NCI-H526 (cell line): Measurements from ENCODE around the gene EVI5.
"Not testable (repeated sequence)": the region's sequence is repeated elsewhere in the genome, so short reads cannot be mapped to it uniquely, and the experiment has no call there.

Source experiments
- DNase-seq, 2 experiments: peaks; one replicate each; lab custom pipeline; 2025; lab: John Stamatoyannopoulos, UW

Gene EVI5

DNA sequence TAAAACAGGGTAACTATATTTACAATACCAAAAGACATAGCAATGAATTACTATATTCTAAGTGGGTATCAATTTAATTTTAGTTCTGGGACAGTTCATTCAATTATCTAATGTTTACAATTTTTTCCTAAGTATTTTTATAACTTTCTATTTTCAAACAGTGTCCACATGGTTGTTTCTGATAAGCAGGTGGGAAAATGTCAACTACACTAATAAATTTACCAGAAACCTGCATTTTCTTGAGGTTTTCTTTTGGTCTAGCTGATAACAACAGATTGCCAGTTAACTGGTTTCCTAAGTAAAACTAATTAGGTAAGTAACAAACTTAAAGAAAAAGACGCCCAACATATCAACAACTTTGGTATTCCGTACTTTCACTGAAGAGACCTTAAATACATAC is 213.3 kb downstream of the EVI5 start:
- no peak for DNase-seq

DNA sequence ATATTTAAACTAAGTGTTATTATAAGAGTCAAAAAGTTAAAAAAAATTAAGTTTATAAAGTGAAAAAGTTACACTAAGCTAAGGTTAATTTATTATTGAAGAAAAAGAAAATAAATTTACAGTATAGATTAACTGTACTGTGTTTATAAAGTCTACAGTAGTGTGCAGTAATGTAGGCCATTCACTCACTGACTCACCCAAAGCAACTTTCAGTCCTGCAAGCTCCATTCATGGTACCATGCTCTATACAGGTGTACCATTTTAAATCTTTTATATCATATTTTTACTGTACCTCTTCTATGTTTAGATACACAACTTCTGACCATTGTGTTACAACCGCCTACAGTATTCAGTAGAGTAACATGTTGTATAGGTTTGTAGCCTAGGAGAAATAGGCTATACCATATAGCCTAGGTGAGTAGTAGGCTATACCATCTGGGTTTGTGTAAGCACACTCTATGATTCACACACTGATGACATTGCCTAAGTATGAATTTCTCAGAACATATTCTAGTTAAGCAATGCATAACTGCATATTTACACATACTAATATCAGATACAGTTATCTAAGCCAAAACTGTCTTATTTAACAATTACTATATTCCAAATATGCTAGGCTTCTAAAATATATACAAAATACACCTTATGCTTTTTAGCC is 217.6 kb downstream of the EVI5 start:
- DNase-seq: no peak

DNA sequence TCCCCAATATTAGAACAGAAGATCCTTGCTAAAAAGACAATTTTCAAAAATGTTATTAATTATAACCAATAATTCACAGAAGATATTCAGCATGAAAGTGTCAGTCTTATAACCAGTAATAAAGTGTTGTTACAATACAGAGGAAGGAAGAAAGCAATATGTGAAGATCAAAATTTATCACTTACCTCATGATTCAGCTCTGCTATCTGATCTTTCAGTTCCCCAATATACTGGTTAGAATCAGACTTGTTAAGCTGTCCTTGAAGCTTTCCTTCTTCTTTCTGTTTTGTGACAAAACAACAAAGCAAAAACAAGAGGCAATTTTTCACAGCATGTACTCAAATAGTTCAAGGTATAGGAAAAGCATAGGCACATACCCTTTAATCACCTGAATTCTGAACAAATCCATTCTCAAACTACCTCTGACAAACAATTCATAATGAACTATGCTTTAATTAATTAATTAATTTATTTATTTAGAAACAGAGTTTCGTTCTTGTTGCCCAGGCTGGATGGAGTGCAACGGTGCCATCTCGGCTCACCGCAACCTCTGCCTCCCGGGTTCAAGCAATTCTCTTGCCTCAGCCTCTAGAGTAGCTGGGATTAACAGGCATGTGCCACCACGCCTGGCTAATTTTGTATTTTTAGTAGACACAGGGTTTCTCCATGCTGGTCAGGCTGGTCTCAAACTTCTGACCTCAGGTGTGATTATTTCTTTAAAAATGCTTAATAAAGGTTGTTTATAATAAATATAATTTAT is 221.3 kb downstream of the EVI5 start:
- no peak for DNase-seq

DNA sequence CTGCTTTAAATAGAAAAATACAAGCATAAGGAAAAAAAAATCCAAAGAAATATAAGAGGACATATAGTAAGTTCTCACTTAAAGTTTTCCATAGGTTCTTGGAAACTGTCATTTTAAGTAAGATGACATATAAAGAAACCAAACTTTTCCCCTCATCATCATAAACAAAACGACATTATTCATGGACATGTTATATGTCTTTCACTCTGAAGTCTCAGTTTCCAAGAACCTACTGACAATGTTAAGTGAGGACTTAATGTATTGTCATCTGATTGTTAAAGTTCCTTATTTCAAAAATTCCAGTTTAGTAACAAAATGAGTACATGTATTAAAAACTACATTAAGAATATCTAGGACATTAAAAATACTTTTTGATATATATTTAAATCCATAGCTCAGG is 228.6 kb downstream of the EVI5 start:
- no peak for DNase-seq

DNA sequence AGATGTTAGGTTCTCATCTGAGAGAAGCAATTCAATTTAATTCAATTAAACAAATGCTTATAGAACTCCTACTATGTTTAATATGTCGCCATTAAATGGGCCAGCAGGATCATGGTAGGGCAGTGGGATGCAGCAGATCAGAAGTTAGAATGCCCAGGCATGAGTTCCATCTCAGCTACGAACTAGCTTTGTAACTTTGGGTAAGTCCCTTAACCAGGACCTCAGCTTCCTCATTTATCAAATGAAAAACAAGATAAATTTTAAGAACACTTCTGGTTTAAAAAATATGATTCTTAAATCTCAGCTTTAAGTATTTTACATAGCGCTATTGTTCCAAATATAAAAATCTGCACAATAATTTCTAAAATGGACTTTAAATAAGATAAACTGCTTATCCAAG is 230.7 kb downstream of the EVI5 start:
- DNase-seq: no peak

DNA sequence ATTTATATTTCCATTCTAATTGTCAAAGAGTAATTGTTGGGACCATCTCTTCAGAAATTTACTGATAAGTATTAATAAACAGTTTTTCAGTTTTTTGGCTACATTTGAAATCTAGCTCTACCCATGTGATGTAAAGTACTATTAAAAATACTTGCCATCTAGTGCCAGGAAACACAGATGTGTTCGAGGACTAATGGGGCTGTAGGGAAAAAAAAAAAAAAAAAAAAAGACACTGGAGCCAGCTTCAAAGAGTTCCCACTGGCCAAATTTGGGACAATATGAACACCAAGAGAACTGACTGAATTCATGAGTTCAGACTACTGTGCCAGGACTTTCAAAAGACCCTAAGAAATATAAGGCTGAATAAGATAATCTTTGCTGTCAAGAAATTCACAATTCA is 233.0 kb downstream of the EVI5 start:
- no peak for DNase-seq

DNA sequence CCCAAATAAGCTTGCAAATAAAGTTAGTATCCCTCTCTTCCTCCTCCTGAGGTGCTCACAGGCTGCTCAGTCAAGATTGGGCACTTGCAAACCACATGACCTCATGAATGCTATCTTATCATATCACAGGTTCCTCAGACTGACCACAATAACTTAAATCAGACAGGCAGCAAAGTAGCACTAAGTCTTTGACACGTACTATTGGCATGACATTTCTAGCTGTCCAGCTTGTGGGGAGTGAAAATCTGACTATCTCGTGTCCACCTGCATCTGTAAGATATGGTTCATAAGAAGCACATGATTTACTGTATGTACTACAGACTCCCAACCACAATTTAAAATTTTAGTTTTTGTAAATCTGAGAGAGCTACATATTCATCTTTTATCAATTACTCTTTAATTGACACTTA is 240.1 kb downstream of the EVI5 start:
- DNase-seq: no peak

DNA sequence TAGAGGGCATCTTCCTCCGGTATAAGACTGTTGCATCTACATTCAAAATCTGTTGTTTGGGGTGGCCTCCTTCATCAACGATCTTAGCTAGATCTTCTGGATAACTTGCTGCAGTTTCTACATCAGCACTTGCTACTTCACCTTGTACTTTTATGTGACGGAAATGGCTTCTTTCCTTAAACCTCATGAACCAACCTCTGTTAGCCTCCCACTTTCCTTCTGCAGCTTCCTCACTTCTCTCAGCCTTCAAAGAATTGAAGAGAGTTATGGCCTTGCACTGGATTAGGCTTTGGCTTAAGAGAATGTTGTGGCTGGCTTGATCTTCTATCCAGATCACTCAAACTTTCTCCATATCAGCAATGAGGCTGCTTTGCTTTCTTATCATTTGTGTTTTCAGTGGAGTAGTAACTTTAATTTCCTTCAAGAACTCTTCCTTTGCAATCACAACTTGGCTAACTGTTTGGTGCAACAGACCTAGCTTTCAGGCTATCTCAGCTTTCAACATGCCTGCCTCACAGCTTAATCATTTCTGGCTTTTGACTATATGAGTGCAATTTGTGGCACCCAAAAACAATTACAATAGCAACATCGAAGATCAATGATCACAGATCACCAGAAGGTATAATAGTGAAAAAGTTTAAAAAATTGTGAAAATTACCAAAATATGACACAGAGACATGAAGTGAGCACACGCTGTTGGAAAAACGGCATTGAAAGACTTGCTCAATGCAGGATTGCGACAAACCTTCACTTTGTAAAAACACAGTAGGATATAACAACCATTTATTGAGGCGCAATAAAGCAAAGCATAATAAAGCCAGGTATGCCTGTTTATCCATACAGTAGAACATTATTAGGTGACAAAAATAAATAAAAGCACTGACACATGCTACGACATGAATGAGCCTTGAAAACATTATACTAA is 241.5 kb downstream of the EVI5 start:
- no peak for DNase-seq

DNA sequence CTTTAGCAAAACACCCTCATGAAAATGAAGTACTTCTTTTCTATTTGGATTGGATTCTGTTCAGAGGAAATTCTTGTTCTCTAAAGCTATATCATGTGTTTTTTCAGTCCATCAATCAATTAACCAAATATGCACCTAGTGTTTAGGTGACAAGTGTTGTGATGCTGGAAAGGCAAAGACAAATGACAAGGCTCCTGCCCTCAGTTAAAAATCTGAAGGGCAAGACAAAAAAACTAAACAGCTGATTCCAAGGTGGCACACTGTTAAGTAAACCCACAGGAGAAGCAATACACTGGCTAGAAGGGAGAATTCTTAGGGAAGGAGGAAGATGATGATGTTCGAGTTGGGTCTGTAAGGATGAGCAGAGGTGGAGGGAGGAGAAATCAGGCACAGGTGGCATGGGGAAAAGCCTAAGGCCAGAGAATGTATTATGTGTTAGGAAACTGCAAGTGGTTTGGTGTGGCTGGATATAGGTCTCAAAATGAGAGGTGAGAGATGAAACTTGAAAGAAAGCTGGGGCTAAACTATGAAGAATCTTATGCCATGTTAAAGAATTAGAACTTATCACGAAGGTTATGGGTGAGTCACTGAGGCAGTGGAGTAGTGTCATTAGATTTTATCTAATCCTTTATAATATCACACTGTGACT is 246.4 kb downstream of the EVI5 start:
- DNase-seq: no peak

DNA sequence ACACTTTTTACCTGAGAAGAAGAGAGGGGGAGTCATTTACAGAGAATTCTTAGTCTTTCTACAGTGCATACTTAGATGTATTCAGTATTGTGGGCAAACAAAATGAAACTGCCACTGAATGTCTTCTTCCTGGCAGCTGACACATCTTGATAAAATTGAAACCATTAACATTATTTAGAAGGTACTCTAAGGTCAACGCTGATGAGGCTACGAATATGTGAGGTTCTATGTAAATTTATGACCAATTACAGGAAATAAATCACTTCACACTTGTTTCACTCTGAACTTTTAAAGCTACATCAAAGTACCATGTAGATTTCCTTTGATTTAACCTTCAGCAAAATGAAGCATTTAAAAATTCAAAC is 246.9 kb downstream of the EVI5 start:
- no peak for DNase-seq

DNA sequence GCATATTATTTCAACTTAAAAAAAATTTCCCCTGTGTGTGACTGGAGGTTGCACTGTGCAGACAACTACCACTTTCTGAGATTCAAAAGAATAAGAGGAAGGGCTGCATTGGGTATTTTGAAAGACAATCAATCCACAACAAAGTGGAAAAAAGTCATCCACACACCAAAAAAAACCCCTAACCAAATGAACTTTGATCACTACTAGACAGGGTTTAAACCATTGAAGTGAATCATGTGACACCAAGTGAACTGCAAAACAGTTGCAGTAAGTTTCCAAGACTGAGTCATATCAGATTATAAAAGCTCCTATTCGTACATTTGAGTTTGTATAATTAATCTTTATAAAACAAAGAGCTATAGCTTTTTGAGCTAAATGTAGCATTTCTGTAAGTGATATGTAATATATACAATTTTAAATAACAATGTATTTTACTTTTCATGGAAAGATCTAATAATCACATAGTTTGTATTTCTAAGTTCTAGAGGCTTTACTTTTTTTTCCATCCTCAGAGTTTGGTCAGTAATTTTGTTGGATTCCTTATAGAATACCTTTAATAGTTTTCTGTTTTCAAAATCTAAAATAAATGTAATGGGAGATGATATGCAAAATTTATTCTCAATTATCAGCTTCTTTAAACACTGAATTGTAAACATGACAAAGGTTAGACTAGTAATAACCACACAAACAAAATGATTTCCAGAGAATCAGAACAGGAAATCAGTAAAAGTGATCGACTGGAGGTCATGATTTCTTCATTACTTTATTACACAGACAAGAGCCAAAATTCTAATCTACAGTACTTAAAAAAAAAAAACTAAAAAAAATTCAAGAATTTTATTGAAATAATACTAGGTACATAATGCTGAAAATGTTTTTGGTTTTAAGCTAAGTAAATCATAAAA is 247.7 kb downstream of the EVI5 start:
- DNase-seq: no peak

DNA sequence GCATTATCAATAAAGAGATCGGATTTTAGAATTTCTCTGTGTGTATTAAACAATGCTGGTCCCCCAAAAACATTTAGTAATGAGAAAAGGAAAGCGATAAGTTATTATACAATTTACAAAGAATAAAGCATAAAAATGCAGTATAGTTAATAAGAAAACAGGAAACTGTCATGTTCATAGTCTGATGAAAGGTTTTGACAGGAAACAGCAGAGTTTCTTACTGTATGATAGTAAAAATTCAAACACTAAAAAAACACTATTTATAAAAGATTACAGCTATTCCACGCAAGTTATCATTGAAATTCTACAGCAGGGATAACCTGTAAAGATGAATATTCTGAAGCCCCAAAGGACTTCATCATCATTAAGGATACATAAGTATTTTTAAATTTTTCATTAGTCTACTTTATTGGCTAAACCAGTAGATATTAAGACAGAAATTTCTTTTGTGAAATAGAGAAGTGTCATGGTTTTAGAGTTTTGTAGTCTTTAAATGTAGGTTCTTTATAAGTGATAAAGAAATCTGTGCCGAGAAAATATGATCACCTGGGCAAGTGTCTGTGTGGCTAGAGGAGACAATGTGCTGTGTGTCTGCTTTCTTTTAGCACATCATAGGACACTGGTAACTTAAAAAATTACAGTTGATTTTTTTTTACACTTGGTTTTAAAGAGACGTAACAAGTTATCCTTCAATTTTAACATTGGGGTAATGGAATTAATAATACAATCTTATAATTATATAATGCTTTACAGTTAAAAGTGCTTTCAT is 248.5 kb downstream of the EVI5 start:
- no peak for DNase-seq

DNA sequence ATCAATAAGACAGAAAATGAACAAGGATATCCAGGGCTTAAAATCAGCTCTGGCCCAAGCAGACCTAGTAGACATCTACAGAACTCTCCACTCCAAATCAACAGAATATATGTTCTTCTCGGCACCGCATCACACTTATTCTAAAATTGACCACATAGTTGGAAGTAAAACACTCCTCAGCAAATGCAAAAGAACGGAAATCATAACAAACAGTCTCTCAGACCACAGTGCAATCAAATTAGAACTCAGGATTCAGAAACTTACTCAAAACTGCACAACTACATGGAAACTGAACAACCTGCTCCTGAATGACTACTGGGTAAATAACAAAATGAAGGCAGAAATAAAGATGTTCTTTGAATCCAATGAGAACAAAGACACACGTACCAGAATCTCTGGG is 252.5 kb downstream of the EVI5 start:
- not testable (repeated sequence) for DNase-seq

DNA sequence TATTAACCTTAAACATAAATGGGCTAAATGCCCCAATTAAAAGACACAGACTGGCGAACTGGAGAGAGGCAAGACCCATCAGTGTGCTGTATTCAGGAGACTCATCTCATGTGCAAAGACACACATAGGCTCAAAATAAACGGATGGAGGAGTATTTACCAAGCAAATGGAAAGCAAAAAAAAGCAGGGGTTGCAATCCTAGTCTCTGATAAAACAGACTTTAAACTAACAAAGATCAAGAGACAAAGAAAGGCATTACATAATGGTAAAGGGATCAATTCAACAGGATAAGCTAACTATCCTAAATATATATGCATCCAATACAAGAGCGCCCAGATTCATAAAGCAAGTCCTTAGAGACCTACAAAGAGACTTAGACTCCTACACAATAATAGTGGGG is 253.0 kb downstream of the EVI5 start:
- DNase-seq: not testable (repeated sequence)

DNA sequence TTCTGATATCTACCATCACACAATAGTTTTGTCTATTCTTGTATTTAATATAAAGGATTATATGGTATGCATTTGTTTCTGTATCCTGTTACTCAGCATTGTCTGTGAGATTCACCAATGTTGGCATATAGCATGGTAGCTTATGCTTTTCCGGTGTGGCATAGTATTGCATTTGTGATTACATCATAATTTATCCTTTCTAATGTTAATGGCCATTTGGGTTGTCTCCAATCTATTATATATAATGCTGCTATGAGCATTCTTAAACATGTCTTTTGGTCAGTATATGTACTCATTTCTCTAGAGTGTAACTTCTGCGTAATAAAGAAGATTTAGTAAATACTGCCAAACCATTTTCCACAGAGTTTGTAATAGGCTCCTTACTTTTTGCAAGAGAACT is 257.2 kb downstream of the EVI5 start:
- DNase-seq: no peak

DNA sequence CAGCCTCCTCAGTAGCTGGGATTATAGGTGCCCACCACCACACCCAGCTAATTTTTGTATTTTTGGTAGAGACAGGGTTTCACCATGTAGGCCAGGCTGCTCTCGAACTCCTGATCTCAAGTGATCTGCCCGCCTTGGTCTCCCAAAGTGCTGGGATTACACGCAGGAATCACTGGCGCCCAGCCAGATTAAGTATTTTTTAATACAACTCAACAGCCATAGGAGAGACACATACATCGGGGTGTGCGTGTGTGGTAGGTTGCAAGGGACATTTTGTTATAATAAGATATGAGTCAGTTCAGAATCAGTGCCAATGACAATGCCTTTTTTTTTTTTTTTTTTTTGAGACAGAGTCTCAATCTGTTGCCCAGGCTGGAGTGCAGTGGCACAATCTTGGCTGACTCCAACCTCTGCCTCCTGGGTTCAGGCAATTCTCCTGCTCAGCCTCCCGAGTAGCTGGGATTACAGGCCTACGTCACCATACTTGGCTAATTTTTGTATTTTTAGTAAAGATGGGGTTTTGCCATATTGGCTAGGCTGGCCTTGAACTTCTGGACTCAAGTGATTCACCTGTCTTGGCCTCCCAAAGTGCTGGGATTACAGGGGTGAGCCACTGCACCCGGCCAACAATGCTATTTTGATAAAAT is 259.8 kb downstream of the EVI5 start:
- not testable (repeated sequence) for DNase-seq

DNA sequence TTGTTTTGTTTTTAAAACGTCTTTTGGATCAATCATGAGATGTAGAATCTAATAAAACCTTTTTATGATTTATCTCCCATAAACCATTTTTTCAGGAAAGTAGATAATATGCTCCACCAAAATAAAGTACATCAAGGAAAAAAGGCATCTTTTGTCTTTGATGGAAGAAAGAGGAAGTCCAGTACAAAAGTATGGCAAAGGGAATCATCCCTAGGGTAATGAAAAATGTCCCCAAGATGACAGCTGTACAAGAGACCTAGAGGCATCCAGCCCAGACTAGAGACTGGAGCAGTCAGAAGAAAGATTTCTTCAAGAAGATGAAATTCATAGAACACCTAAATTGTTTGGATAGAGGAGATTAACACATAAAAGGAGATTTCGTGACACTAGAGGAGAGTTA is 265.9 kb downstream of the EVI5 start:
- DNase-seq: no peak

DNA sequence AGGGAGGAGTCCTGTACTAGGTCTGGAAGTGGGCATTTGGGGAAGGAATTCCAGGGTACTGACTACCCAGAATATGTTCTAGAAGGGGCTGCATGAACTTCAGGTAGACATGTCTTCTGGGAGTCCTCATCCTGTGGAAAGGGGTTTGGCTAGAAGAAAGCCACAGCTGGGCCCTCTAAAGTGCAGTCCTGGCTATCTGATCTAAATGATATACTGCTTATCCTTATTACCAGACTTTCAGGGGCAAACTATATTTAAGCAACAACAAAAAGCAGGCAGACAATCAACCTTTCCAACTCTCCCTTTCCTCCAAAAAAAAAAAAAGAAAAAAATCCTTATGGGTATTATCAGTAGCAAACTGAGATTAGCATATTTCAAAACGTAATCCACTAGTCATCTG is 268.3 kb downstream of the EVI5 start:
- DNase-seq: no peak

DNA sequence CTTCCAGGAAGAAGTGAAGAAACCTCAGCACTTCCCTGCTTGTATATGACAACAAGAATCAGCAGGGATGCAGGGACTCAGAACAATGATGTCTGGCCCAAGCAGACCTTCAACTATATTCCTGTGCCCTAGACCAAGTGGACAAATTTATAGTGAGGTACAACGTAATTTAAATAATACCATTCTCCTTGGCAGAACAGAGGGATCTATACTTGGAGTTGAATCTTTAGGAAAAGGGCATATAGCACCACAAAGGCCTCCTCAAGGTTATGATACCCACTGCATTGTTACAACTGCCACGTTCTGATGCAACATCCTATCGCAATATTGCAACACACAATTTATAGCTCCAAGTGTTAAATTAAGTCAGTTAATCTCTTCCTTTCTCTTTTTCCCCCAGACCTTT is 269.1 kb downstream of the EVI5 start:
- no peak for DNase-seq

DNA sequence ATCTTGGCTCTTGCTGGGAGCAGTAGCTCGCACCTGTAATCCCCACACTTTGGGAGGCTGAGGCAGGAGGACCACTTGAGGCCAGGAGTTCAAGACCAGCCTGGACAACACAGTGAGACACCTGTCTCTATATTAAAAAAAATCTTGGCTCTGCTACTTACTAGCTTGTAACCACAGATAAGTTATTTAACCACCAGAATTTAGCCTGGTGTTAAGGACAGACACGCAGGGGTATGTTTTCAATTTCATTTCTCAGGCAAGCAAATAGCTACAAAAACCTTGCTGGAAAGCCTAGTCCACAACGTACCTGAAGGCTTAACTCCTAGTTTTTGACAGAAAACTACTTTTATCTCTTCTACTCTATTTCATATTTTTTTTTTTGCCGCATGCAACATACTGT is 273.4 kb downstream of the EVI5 start:
- DNase-seq: no peak
